Karpas-422 (cell line): Measurements from ENCODE around the gene SUSD3. TPM values are rescaled to one million over a fixed set of nuclear protein-coding genes. Genes with fewer than 3 reads are reported as not detected.

Experiments
- DNase-seq: peaks from one replicate; pipeline ENCODE4 v3.0.0-alpha.2; 2015
- H2AFZ ChIP-seq: fragments of 200-600 bp; sonication (generic); 2 replicates; pipeline ENCODE4 v1.6.1; 2014; ENCODE audit warnings: antibody characterized with exemption, low read length, mixed read lengths
- H3K27ac ChIP-seq: fragments of 200-600 bp; sonication (generic); 2 replicates; pipeline ENCODE4 v1.5.1; 2014; ENCODE audit warnings: mild to moderate bottlenecking, low read length, moderate library complexity
- H3K27me3 ChIP-seq: fragments of 200-600 bp; sonication (generic); 2 replicates; pipeline ENCODE4 v1.6.1; 2014; ENCODE audit warnings: low read length, mixed read lengths
- H3K36me3 ChIP-seq: fragments of 200-600 bp; sonication (generic); 2 replicates; pipeline ENCODE4 v1.6.1; 2014; ENCODE audit warnings: low read length, mixed read lengths; ENCODE audit not compliant: insufficient read depth
- H3K4me1 ChIP-seq: fragments of 200-600 bp; sonication (generic); 2 replicates; pipeline ENCODE4 v1.6.1; 2014; ENCODE audit warnings: mild to moderate bottlenecking, low read length, mixed read lengths
- H3K4me2 ChIP-seq: fragments of 200-600 bp; sonication (generic); 2 replicates; pipeline ENCODE4 v1.6.1; 2014; ENCODE audit warnings: low read length, low read depth, mild to moderate bottlenecking; ENCODE audit not compliant: poor library complexity, severe bottlenecking
- H3K4me3 ChIP-seq: fragments of 200-600 bp; sonication (generic); 2 replicates; pipeline ENCODE4 v1.5.1; 2014; ENCODE audit warnings: mild to moderate bottlenecking, antibody characterized with exemption, low read length, mixed read lengths
- H3K79me2 ChIP-seq: fragments of 200-600 bp; sonication (generic); 2 replicates; pipeline ENCODE4 v1.6.1; 2014; ENCODE audit warnings: mild to moderate bottlenecking, low read length, mixed read lengths
- H3K9ac ChIP-seq: fragments of 200-600 bp; sonication (generic); 2 replicates; pipeline ENCODE4 v1.6.0; 2014; ENCODE audit warnings: low read length
- H3K9me2 ChIP-seq: fragments of 200-600 bp; sonication (generic), shearing (Covaris generic); replicated peaks from 2 replicates; pipeline ENCODE4 v1.6.0; 2014; ENCODE audit warnings: mild to moderate bottlenecking, low read length, moderate library complexity; ENCODE audit not compliant: insufficient read depth
- H3K9me3 ChIP-seq: fragments of 300-700, 200-600 bp; sonication (generic); 2 replicates; pipeline ENCODE4 v1.6.1; 2014; ENCODE audit warnings: low read length, mixed read lengths
- H4K20me1 ChIP-seq: fragments of 200-600 bp; sonication (generic); 2 replicates; pipeline ENCODE4 v1.6.1; 2014; ENCODE audit warnings: mild to moderate bottlenecking, antibody characterized with exemption, low read length, low read depth; ENCODE audit not compliant: insufficient read depth
- total RNA-seq: library from RNA; depleted of rRNA; stranded (reverse); fragments of >200 nt; shearing (Covaris generic); gene quantifications from 2 replicates; pipeline ENCODE4 v1.2.3, GENCODE V29; 2014; ENCODE audit warnings: low replicate concordance

SUSD3 gene
- total RNA-seq, 1 experiment from 2014 or later: 6.2 TPM

GRCh38 chr9:93081081-93081529 is 22.6 kb downstream of the SUSD3 start:
- Histone ChIP-seq H3K27me3 (no peaks in the 10 kb centered on the region), H3K27ac (no peak overlapping the region), H4K20me1 (no peaks in the 10 kb centered on the region), H3K4me1 (no peaks in the 10 kb centered on the region), H3K9ac (no peak overlapping the region), H3K36me3 (no peaks in the 10 kb centered on the region), H3K9me3 (no peaks in the 10 kb centered on the region), H3K9me2 (no peaks in the 10 kb centered on the region), H3K4me2 (no peak overlapping the region), H2AFZ (no peak overlapping the region), H3K4me3 (no peak overlapping the region), H3K79me2 (no peaks in the 10 kb centered on the region)
- DNase-seq: no peak

GRCh38 chr9:93081931-93082330 is 23.4 kb downstream of the SUSD3 start:
- no peaks in the 10 kb centered on the region for H3K9me3 ChIP-seq
- no peaks in the 10 kb centered on the region for H3K9me2 ChIP-seq
- no peaks in the 10 kb centered on the region for H3K36me3 ChIP-seq
- H3K79me2 ChIP-seq: no peaks in the 10 kb centered on the region
- no peak overlapping the region for H3K9ac ChIP-seq
- no peaks in the 10 kb centered on the region for H3K4me1 ChIP-seq
- no peaks in the 10 kb centered on the region for H3K27me3 ChIP-seq
- no peak for DNase-seq
- no peak overlapping the region for H2AFZ ChIP-seq
- H3K4me3 ChIP-seq: no peak overlapping the region
- no peak overlapping the region for H3K27ac ChIP-seq
- H3K4me2 ChIP-seq: no peak overlapping the region
- no peaks in the 10 kb centered on the region for H4K20me1 ChIP-seq

GRCh38 chr9:93082841-93083411 is 24.4 kb downstream of the SUSD3 start:
- no peak overlapping the region for H3K9ac ChIP-seq
- no peak for DNase-seq
- H3K9me3 ChIP-seq: no peaks in the 10 kb centered on the region
- H3K4me1 ChIP-seq: no peaks in the 10 kb centered on the region
- no peaks in the 10 kb centered on the region for H3K79me2 ChIP-seq
- no peaks in the 10 kb centered on the region for H4K20me1 ChIP-seq
- no peak overlapping the region for H2AFZ ChIP-seq
- no peak overlapping the region for H3K4me3 ChIP-seq
- H3K27me3 ChIP-seq: no peaks in the 10 kb centered on the region
- no peaks in the 10 kb centered on the region for H3K9me2 ChIP-seq
- H3K36me3 ChIP-seq: no peaks in the 10 kb centered on the region
- H3K27ac ChIP-seq: no peak overlapping the region
- no peak overlapping the region for H3K4me2 ChIP-seq

GRCh38 chr9:93083592-93084470 is 25.3 kb downstream of the SUSD3 start:
- Histone ChIP-seq H3K79me2 (no peaks in the 10 kb centered on the region), H4K20me1 (no peaks in the 10 kb centered on the region), H3K36me3 (no peaks in the 10 kb centered on the region), H3K4me2 (no peak overlapping the region), H3K27me3 (no peaks in the 10 kb centered on the region), H2AFZ (no peak overlapping the region), H3K9ac (no peak overlapping the region), H3K4me3 (no peak overlapping the region), H3K4me1 (no peaks in the 10 kb centered on the region), H3K9me2 (no peaks in the 10 kb centered on the region), H3K9me3 (no peaks in the 10 kb centered on the region), H3K27ac (no peak overlapping the region)
- DNase-seq: no peak

GRCh38 chr9:93084471-93084881 is 26.0 kb downstream of the SUSD3 start:
- no peak overlapping the region for H2AFZ ChIP-seq
- H4K20me1 ChIP-seq: no peaks in the 10 kb centered on the region
- H3K4me2 ChIP-seq: no peak overlapping the region
- H3K9ac ChIP-seq: no peak overlapping the region
- H3K4me3 ChIP-seq: no peak overlapping the region
- no peaks in the 10 kb centered on the region for H3K36me3 ChIP-seq
- no peak for DNase-seq
- H3K9me2 ChIP-seq: no peaks in the 10 kb centered on the region
- no peaks in the 10 kb centered on the region for H3K4me1 ChIP-seq
- no peaks in the 10 kb centered on the region for H3K79me2 ChIP-seq
- H3K9me3 ChIP-seq: no peaks in the 10 kb centered on the region
- no peak overlapping the region for H3K27ac ChIP-seq
- no peaks in the 10 kb centered on the region for H3K27me3 ChIP-seq

- Histone ChIP-seq H3K9me3 (no peaks in the 10 kb centered on the region), H3K9me2 (no peaks in the 10 kb centered on the region), H3K79me2 (no peaks in the 10 kb centered on the region), H4K20me1 (no peaks in the 10 kb centered on the region), H3K27ac (no peak overlapping the region), H3K9ac (no peak overlapping the region), H3K4me3 (no peak overlapping the region), H3K27me3 (no peaks in the 10 kb centered on the region), H3K36me3 (no peaks in the 10 kb centered on the region), H2AFZ (no peak overlapping the region), H3K4me2 (no peak overlapping the region), H3K4me1 (no peaks in the 10 kb centered on the region)
- no peak for DNase-seq
Measured at GRCh38 chr9:93085676-93086075, 27.2 kb downstream of the SUSD3 start.

- no peak overlapping the region for H3K4me2 ChIP-seq
- H4K20me1 ChIP-seq: no peaks in the 10 kb centered on the region
- H3K36me3 ChIP-seq: no peaks in the 10 kb centered on the region
- no peak for DNase-seq
- no peaks in the 10 kb centered on the region for H3K79me2 ChIP-seq
- H3K9me3 ChIP-seq: no peaks in the 10 kb centered on the region
- no peaks in the 10 kb centered on the region for H3K4me1 ChIP-seq
- no peaks in the 10 kb centered on the region for H3K9me2 ChIP-seq
- H3K27ac ChIP-seq: no peak overlapping the region
- H2AFZ ChIP-seq: no peak overlapping the region
- no peaks in the 10 kb centered on the region for H3K27me3 ChIP-seq
- no peak overlapping the region for H3K9ac ChIP-seq
- H3K4me3 ChIP-seq: no peak overlapping the region
Measured at GRCh38 chr9:93086447-93087224, 28.1 kb downstream of the SUSD3 start.
